HCT116 (cell line): Measurements from ENCODE around the gene FFAR3.

Experiments
- CTCF ChIP-seq, 3 experiments: fragments of 200-600 bp in 1 of 3; sonication (generic) in 1 of 3; IDR thresholded peaks in 2 of 3; conservative IDR thresholded peaks in 1 of 3; 2 replicates each; pipeline ENCODE4 v1.5.1; 2012 to 2017; ENCODE audit warnings: low read depth in 2 of 3, low read length in 2 of 3, antibody characterized with exemption in 1 of 3, borderline replicate concordance in 1 of 3, control low read depth in 1 of 3, mild to moderate bottlenecking in 1 of 3, mixed read lengths in 1 of 3, mixed run types in 1 of 3, moderate library complexity in 1 of 3; ENCODE audit not compliant: insufficient read depth in 1 of 3
- EZH2 ChIP-seq: fragments of 200-600 bp; sonication (generic); IDR thresholded peaks from 2 replicates; pipeline ENCODE4 v1.6.1; 2017; ENCODE audit warnings: antibody characterized with exemption, mixed run types
- POLR2A ChIP-seq: IDR thresholded peaks from 2 replicates; pipeline ENCODE4 v1.7.0; 2011; ENCODE audit warnings: borderline replicate concordance; ENCODE audit not compliant: insufficient read depth, insufficient read length; ENCODE audit errors: extremely low read depth
- REST ChIP-seq: IDR thresholded peaks from 2 replicates; pipeline ENCODE4 v1.6.1; 2012; ENCODE audit warnings: low read depth
- SRF ChIP-seq: IDR thresholded peaks from 2 replicates; pipeline ENCODE4 v1.6.1; 2012; ENCODE audit warnings: low read depth

GRCh38 chr19:35346193-35347052 is 11.8 kb upstream of the FFAR3 start:
- no peak for TF ChIP-seq SRF
- TF ChIP-seq CTCF (IDR thresholded peaks at IDR 0.05 in 2 of 3, conservative IDR thresholded peaks at IDR 0.05 in 1 of 3; ENCODE audit: borderline replicate concordance in 1 of 3, insufficient read depth in 1 of 3, low read depth in 2 of 3, low read length in 2 of 3): no peak
- no peak for TF ChIP-seq REST
- no peak for TF ChIP-seq POLR2A
- TF ChIP-seq EZH2: no peak
